AG09319 (cell line): Measurements from ENCODE around the gene ACER1.

Source experiments
- DNase-seq: peaks from one replicate; pipeline ENCODE4 v3.0.0-alpha.2; 2010; ENCODE audit warnings: low read depth; ENCODE audit errors: extremely low read depth
- CTCF ChIP-seq: IDR thresholded peaks from 2 replicates; pipeline ENCODE4 v1.5.1; 2011; ENCODE audit warnings: low read depth, mild to moderate bottlenecking, inconsistent platforms, low read length, moderate library complexity

The ACER1 gene

GRCh38 chr19:6273701-6274601 is 59.5 kb downstream of the ACER1 start:
- no peak for TF ChIP-seq CTCF
- peak; percentile 77 for DNase-seq

GRCh38 chr19:6272913-6273600 is 60.4 kb downstream of the ACER1 start:
- no peak for TF ChIP-seq CTCF
- no peak for DNase-seq

GRCh38 chr19:6272411-6272791 is 61.0 kb downstream of the ACER1 start:
- no peak for DNase-seq
- no peak for TF ChIP-seq CTCF

- peak; percentile 8 for TF ChIP-seq CTCF
- no peak for DNase-seq
Observed at GRCh38 chr19:6271721-6272410, 61.5 kb downstream of the ACER1 start.

GRCh38 chr19:6271251-6271650 is 62.2 kb downstream of the ACER1 start:
- peak; percentile 44 for TF ChIP-seq CTCF
- no peak for DNase-seq

DNA sequence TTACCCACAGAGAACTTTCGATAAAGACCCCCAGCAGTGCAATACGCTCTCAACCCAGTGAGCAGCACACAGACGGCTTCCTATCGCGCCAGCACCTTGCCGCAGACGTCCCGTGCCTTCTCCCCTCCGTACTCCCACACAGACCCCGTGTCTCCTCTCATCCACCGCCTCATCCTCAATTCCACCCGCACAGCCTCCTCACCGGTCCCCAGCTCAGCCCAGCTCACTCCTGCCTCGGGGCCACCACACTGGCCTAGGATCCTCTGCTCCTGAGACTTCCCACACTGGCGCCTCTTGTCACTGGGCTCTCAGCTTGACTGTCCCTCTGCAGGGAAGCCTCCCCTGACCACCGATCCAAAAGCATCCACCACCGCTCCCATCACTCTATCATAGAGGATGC is 62.6 kb downstream of the ACER1 start:
- no peak for TF ChIP-seq CTCF
- DNase-seq, result no peak
